GM12872 (cell line): ENCODE measurements around the gene CHD5.

Experiments
- CTCF ChIP-seq: IDR thresholded peaks from 3 replicates; pipeline ENCODE4 v1.5.1; 2011; ENCODE audit warnings: low read depth, mild to moderate bottlenecking, low read length, moderate library complexity; ENCODE audit not compliant: insufficient read depth

The CHD5 gene

GRCh38 chr1:6097117-6097595, 83.0 kb downstream of the CHD5 start:
- no peak for TF ChIP-seq CTCF

GRCh38 chr1:6096243-6097116, 83.6 kb downstream of the CHD5 start:
- no peak for TF ChIP-seq CTCF

- no peak for TF ChIP-seq CTCF
These were observed 84.4 kb downstream of the CHD5 start for GRCh38 chr1:6095511-6096242.

- no peak for TF ChIP-seq CTCF
These were observed 85.2 kb downstream of the CHD5 start for GRCh38 chr1:6094801-6095505.

GRCh38 chr1:6094246-6094645, 85.9 kb downstream of the CHD5 start:
- no peak for TF ChIP-seq CTCF

GRCh38 chr1:6093611-6094010, 86.5 kb downstream of the CHD5 start:
- TF ChIP-seq CTCF = no peak

GRCh38 chr1:6093071-6093470, 87.0 kb downstream of the CHD5 start:
- TF ChIP-seq CTCF = no peak
